Airway epithelial cell (primary cell): Measurements from ENCODE around the gene BMF. TPM values are rescaled to one million over a fixed set of nuclear protein-coding genes. Genes with fewer than 3 reads are reported as not detected.

ENCODE experiments used
- total RNA-seq: library from RNA; depleted of rRNA; stranded (reverse); fragments of >200 nt; gene quantifications from 2 replicates; pipeline ENCODE4 v1.2.3, GENCODE V29; 2015

BMF gene
- 0.78 and 1.0 TPM in 2 replicates for total RNA-seq

DNA sequence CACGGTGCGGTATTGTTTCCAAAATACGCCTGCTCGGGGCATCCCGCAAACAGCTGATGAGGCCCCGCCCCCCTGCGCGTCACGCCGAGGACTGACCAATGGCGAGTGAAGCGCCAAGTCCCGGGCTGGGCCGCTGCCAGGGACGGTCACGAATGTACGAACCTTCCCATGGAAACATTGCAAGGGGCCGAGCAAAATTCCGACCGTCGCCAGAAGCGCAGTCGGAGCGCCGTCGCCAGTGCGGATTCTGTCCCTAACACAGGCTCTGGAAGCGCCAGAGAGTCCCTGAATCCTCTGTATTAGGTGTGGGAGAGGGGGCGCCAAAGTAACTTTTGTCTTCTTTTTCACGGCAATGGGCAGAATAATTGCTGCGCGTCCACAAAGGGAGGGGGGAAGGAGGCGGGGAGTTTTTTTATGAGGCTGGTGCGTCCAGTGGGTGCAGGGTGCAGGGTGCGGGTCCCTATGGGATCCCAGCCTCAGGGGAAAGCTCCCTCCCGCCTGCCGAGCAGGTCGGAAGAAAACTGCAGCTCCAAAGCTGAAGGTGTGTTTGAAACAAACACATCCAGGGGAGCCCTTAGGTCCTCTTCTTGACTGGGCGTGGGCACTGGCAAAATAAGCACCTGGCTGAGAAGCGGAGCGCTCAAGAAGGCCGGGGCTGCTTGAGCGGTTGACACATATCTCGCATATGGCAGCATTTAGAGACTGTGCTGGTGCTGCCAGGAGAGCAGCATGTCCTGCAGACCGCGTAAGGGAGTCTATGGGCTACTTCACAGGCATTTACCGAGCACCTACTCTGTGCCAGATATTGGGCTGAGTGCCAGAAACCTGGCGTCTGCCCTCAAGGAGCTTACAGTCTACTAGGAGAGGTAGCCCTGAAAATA, at the start of gene BMF:
Gene BMF, minus strand, starts transcription at position 25 of the 881 bp plus-strand sequence. CDS start 2,793 bp downstream, outside the sequence.

DNA sequence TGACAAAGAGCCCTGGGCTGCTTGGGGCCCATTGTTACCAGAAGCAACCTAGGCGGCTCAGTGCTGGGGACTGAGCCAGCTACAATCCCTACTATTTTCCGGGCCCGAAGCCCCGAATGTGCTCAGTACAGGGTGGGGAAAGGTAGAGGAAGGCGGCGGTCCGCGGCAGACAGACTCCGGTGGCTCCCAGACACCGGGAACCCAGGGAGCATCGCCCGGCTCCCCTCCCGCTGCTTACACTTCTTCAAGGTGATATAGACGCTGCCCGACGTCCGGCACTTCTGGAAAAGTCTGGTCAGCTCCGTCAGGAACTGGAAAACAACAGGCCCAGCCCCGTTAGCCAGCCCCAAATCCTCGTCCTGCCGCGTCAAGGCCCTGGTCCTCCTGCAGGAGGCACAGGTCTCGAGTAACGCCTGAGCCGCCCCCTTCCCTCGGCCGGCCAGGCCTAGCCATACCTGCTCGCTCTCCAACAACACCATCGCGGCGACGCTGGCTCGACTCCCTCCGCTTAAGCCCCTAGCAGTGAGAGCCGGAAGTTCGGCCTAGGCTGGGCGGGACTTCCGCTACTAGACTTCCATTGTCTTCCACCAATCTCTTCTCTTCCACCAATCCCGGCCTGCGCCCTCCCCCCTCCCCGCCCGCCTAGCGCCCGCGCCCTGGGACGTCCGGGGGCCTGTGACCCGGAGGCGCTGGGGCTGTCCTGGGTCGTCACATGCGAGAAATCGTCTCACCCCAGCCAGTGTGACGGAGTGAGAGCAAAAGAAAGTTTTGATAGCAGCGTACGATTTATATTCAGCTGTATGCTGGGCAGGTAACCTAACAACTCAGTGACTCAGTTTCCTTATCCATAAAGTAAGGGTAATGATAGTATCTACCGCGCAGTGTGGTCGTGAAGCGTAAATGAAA, 69.8 kb downstream of the BMF start, which contains the start of gene SRP14:
Gene SRP14, minus strand, starts transcription at position 544 of the 906 bp plus-strand sequence. Its CDS starts 65 bp downstream, at position 479.

Other genes with a start within 250 kb of the BMF start
- gene GPR176, start 188.6 kb downstream of the BMF start, total RNA-seq, result 3.6 and 6.9 TPM in 2 replicates
- gene EIF2AK4, start 174.8 kb downstream of the BMF start, total RNA-seq, result 37.8 and 51.0 TPM in 2 replicates
- 240 and 261 TPM in 2 replicates for gene SRP14, start 69.7 kb downstream of the BMF start, total RNA-seq
- gene BUB1B, start 52.2 kb upstream of the BMF start, total RNA-seq, result 20.2 and 20.3 TPM in 2 replicates
- 36.9 and 39.2 TPM in 2 replicates for gene PAK6, start 130.2 kb upstream of the BMF start, total RNA-seq
- not detected in 2 replicates for gene ANKRD63, start 174.2 kb upstream of the BMF start, total RNA-seq
- 0.28 and 1.4 TPM in 2 replicates for gene PLCB2, start 199.1 kb upstream of the BMF start, total RNA-seq
- 12.5 and 16.4 TPM in 2 replicates for gene INAFM2, start 214.8 kb upstream of the BMF start, total RNA-seq
- gene CCDC9B, start 232.1 kb upstream of the BMF start, total RNA-seq, result 4.1 and 28.8 TPM in 2 replicates
- gene PHGR1, start 242.2 kb upstream of the BMF start, total RNA-seq, result not detected in 2 replicates
- under 0.01 and 0.14 TPM in 2 replicates for gene DISP2, start 249.3 kb upstream of the BMF start, total RNA-seq